Duodenal mucosa (tissue), 2 donors: Measurements from ENCODE around the gene PKD2L1.

Source experiments
- H3K27ac ChIP-seq: one replicate; pipeline ENCODE4 v1.7.0; 2013; ENCODE audit warnings: low read depth, low read length
- H3K27me3 ChIP-seq, 2 donors: one replicate each; pipeline ENCODE4 v1.7.0; 2013; ENCODE audit warnings: low read length in 2 of 2, control low read depth in 1 of 2; ENCODE audit not compliant: insufficient read depth in 2 of 2, control insufficient read depth in 1 of 2
- H3K36me3 ChIP-seq, 2 donors: one replicate each; pipeline ENCODE4 v1.7.0; 2013; ENCODE audit warnings: low read length in 2 of 2, control low read depth in 1 of 2; ENCODE audit not compliant: insufficient read depth in 2 of 2, control insufficient read depth in 1 of 2
- H3K4me1 ChIP-seq, 2 donors: one replicate each; pipeline ENCODE4 v1.7.0; 2013; ENCODE audit warnings: low read length in 2 of 2, control low read depth in 1 of 2; ENCODE audit not compliant: insufficient read depth in 2 of 2, control insufficient read depth in 1 of 2
- H3K4me3 ChIP-seq, 2 donors: one replicate each; pipeline ENCODE4 v1.7.0; 2013; ENCODE audit warnings: low read length in 2 of 2, low read depth in 1 of 2
- H3K9ac ChIP-seq, 2 donors: one replicate each; pipeline ENCODE4 v1.7.0; 2013; ENCODE audit warnings: low read length in 2 of 2, low read depth in 1 of 2
- H3K9me3 ChIP-seq, 2 donors: one replicate each; pipeline ENCODE4 v1.7.0; 2013; ENCODE audit warnings: low read length in 2 of 2, control low read depth in 1 of 2; ENCODE audit not compliant: control insufficient read depth in 1 of 2

Gene PKD2L1

DNA sequence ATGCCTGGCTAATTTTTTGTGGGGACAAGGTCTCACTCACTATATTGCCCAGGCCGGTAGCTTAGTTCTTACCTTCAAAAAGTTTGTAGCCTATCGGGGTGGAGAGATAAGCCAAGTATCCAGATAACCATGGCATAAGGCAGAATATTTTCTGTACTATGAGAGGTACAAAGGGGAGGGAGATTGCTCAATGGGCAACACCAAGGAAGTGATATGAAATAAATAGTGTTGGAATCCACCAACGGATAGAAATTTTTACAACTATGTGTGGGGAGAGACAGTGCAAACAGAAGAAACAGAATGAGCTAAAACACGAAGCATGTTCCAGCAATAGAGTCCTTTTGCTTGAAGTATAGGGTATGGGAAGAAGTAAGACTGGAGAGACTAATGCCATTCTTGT lies 25.1 kb upstream of the PKD2L1 start:
- no peaks in the 10 kb centered on the region for H3K27me3 ChIP-seq
- no peak overlapping the region for H3K27ac ChIP-seq
- H3K9ac ChIP-seq: no peak overlapping the region
- no peak overlapping the region for H3K4me3 ChIP-seq
- peaks cover 3 to 67% of the 10 kb centered on the region in 2 donors for H3K36me3 ChIP-seq
- H3K4me1 ChIP-seq: peaks cover 16% of the 10 kb centered on the region in 2 donors
- no peaks in the 10 kb centered on the region for H3K9me3 ChIP-seq

DNA sequence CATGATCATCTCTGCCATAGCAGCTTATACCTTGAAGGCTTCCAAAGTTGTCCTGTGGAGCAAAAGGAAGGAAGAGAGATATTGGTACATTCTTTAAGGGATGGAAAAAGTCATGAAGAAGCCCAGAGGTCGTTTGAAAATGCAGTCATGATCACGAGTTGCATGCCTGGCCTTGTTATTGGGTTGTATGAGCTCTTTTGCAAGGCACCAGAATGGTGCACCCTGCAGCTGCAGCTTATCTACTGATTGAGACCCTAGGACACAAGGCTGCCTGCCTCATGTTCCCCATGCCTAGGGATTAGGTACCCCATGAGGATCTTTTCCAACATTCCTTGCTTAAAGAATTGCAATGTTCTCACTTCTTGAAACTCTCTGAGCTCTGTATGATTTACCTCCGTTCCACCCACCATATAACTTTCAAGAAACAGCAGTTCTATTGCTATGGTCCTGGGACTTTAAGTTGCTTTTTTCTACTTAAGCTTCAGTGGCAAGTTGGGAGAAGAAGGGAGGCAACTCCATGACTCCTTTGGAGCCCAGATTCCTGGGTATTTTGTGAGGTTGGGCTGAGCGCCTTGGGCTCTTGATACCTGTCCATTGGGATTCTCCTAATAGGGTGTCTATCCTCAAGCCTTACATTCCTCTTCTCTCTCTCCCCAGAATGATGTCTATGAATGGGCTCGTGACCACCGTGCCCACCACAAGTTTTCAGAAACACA lies 23.9 kb upstream of the PKD2L1 start:
- H3K9me3 ChIP-seq: no peaks in the 10 kb centered on the region
- no peaks in the 10 kb centered on the region for H3K27me3 ChIP-seq
- peaks cover 7 to 71% of the 10 kb centered on the region in 2 donors for H3K36me3 ChIP-seq
- no peak overlapping the region for H3K4me3 ChIP-seq
- no peak overlapping the region for H3K27ac ChIP-seq
- H3K9ac ChIP-seq: no peak overlapping the region
- H3K4me1 ChIP-seq: peaks cover 14 to 15% of the 10 kb centered on the region in 2 donors

DNA sequence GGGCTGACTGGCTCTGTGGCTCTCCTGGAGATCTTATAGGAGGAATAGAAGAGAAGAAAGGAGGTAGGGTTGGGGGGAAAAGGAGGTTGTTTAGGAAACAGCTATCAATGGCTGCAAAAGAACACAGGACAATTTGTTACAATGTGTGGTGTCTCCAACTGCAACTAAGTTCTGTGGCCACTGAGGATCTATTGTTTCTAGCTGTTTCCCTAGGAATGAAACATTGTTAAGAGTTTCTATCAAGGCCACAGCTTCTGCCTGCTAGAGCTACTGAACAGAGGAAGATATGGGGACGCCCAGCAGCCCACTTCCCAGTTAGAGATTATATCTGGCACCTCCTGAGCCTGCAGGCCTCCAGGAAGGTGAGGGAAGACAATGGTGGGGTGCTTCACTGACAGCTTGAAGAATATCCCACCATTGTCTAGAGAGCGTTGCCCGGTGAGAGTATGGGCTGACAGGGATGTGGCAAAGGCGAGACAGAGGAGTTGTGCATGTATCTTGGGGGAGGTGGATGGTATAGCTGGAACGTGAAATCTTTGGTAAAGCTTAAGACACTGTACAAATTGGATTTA lies 21.0 kb upstream of the PKD2L1 start:
- Histone ChIP-seq H3K27me3 (no peaks in the 10 kb centered on the region), H3K9ac (no peak overlapping the region), H3K4me1 (peaks cover 25 to 27% of the 10 kb centered on the region in 2 donors), H3K9me3 (no peaks in the 10 kb centered on the region), H3K36me3 (peaks cover 7 to 57% of the 10 kb centered on the region in 2 donors), H3K27ac (no peak overlapping the region), H3K4me3 (no peak overlapping the region)

DNA sequence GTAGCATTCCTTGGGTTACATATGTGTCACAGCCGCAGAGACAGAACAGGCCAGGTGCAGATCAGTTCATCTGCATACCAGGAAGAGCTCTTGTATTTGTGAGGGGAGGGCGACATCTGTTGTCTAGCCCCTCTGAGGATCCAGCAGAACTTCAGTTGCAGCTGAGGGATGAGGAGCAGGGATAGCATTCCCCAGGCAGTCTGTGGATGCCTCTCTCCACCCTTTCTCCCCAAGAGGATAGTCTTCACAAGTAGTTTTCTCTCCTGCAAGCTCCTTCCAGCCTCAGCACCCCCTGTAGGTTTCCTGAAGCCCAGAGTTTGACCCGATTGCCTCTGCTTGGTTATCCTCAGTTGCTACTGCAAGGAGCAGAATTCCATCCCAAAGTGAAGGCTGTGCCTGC lies 19.6 kb upstream of the PKD2L1 start:
- no peaks in the 10 kb centered on the region for H3K27me3 ChIP-seq
- H3K4me3 ChIP-seq: peak overlapping the region; percentile 15 to 40
- peaks cover 7 to 45% of the 10 kb centered on the region in 2 donors for H3K36me3 ChIP-seq
- no peak overlapping the region for H3K9ac ChIP-seq
- H3K4me1 ChIP-seq: peaks cover 25 to 30% of the 10 kb centered on the region in 2 donors
- no peaks in the 10 kb centered on the region for H3K9me3 ChIP-seq
- no peak overlapping the region for H3K27ac ChIP-seq

DNA sequence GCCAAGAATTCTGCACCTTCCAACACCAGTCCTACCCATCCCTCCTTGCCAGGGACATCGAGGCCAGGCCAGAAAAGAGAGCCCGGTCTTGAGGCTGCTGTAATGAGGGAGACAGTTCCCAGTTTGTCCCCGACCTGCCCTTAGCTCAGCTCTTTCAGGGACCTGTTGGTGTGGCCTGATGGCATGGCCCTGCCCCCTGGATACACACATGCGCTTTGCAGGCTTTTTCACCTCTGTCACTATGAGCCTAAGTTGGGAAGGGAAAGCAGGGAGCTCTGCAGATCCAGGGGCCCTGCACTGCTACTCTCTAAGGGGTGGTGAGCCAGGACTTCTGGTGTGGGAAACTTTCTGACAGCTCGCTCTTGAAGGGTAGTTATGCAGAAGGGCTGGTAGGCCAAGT lies 19.1 kb upstream of the PKD2L1 start:
- no peaks in the 10 kb centered on the region for H3K9me3 ChIP-seq
- no peaks in the 10 kb centered on the region for H3K27me3 ChIP-seq
- H3K4me1 ChIP-seq: peaks cover 25 to 30% of the 10 kb centered on the region in 2 donors
- H3K4me3 ChIP-seq: peak overlapping the region; percentile 15 to 24
- H3K36me3 ChIP-seq: peaks cover 7 to 39% of the 10 kb centered on the region in 2 donors
- H3K27ac ChIP-seq: no peak overlapping the region
- no peak overlapping the region for H3K9ac ChIP-seq

DNA sequence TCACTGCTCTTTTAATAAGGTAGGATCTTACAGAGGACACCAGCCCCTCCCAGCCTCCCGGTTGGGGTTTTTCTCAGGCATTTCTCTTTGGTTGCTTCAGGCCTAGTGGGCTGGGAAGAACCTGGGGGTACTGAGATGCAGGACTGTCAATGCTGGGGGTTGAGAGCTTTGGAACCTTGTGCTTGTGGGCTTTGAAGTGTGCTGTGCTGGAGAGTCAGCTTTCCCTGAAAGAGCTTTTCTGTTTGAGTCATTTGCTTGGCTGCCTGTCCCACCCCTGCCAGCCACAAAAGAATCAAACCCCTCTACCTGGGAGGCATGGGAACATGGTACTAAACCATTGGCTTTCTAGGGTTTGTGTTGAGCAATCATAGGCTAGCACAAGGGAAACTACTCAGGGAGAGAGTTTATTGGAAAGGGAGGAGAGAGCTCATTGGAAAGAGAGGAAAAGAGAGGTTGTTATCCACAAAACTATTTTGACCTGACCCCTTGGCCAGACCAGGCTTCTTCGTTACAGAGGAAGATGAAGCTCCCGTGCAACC lies 18.4 kb upstream of the PKD2L1 start:
- H3K4me1 ChIP-seq: peaks cover 25 to 30% of the 10 kb centered on the region in 2 donors
- no peak overlapping the region for H3K27ac ChIP-seq
- H3K4me3 ChIP-seq: peak overlapping the region; percentile 72 to 78
- H3K9me3 ChIP-seq: no peaks in the 10 kb centered on the region
- H3K36me3 ChIP-seq: peaks cover 7 to 33% of the 10 kb centered on the region in 2 donors
- H3K9ac ChIP-seq: no peak overlapping the region
- H3K27me3 ChIP-seq: no peaks in the 10 kb centered on the region

DNA sequence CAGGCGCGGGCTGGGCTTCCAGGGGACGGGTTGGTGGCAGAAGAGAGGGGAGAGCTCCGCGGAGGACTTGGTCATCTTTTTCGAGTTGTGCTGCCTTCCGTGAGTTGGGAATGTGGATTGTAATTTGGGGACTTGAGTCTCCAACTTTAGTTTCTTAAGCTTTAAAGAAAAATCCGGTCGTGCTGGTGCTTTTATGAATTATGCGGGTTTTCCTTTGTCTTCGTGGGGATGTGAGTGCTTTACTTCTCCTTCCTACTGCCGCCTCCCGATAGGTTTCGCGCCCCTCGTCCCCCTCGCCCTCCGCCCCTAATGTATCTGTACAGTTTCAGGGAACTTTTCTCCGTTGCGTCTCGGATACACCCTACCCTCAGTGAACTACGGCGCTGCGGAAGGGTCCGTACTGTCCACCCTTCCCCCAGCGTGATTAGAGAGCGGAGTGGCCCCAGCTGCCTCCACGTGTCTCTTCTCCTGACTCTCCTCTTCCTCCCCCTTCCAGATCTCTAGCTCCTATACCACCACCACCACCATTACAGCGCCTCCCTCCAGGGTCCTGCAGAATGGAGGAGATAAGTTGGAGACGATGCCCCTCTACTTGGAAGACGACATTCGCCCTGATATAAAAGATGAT lies 17.7 kb upstream of the PKD2L1 start:
- H3K4me3 ChIP-seq: peak overlapping the region; percentile 72 to 78
- H3K27ac ChIP-seq: no peak overlapping the region
- H3K9me3 ChIP-seq: no peaks in the 10 kb centered on the region
- peaks cover 7 to 29% of the 10 kb centered on the region in 2 donors for H3K36me3 ChIP-seq
- no peaks in the 10 kb centered on the region for H3K27me3 ChIP-seq
- peaks cover 25 to 30% of the 10 kb centered on the region in 2 donors for H3K4me1 ChIP-seq
- peak overlapping the region; percentile 49 to 80 for H3K9ac ChIP-seq

DNA sequence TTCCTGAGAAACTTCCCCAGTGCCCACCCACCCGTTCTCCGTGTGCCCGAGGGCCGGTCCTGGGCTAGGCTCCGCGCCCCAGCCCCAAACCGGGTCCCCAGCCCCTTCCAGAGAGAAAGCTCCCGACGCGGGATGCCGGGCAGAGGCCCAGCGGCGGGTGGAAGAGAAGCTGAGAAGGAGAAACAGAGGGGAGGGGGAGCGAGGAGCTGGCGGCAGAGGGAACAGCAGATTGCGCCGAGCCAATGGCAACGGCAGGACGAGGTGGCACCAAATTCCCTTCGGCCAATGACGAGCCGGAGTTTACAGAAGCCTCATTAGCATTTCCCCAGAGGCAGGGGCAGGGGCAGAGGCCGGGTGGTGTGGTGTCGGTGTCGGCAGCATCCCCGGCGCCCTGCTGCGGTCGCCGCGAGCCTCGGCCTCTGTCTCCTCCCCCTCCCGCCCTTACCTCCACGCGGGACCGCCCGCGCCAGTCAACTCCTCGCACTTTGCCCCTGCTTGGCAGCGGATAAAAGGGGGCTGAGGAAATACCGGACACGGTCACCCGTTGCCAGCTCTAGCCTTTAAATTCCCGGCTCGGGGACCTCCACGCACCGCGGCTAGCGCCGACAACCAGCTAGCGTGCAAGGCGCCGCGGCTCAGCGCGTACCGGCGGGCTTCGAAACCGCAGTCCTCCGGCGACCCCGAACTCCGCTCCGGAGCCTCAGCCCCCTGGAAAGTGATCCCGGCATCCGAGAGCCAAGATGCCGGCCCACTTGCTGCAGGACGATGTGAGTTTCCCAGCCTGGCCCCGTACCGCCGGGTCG lies 16.9 kb upstream of the PKD2L1 start, which contains the start of gene SCD:
Gene SCD, plus strand, starts transcription at position 469 of the 803 bp plus-strand sequence. Its CDS starts 272 bp downstream, at position 741.
- peak within 1 kb of the TSS; percentile 49 to 80 for H3K9ac ChIP-seq
- no peak within 1 kb of the TSS for H3K27ac ChIP-seq
- H3K9me3 ChIP-seq: no peaks in the 10 kb centered on the region
- H3K36me3 ChIP-seq: peaks cover 4 to 22% of the 10 kb centered on the region in 2 donors
- no peaks in the 10 kb centered on the region for H3K27me3 ChIP-seq
- H3K4me3 ChIP-seq: peak within 1 kb of the TSS; percentile 72 to 78
- H3K4me1 ChIP-seq: peaks cover 25 to 30% of the 10 kb centered on the region in 2 donors

DNA sequence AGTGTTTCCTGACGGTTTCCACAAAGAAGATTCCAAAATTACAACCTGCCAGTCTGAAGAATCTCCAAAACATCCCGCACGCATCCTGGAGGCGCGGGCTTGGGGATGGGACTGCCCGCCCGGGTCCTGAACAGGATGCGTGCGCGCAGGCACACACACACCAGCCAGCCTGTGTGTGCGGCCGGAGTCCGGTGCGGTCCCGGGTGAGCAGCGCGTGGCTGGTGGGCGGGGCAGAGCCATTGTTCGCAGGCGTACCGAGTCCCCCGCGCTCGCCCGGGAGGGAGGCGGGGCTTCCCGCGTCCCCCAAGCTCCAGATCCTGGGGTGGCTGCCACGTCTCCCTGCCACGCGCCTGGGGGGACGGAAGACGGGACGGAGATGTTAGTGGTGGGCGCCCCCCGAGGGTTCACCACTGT lies 16.3 kb upstream of the PKD2L1 start:
- H3K27me3 ChIP-seq: no peaks in the 10 kb centered on the region
- peaks cover 26 to 30% of the 10 kb centered on the region in 2 donors for H3K4me1 ChIP-seq
- H3K9ac ChIP-seq: peak overlapping the region; percentile 49 to 51
- H3K27ac ChIP-seq: no peak overlapping the region
- no peaks in the 10 kb centered on the region for H3K9me3 ChIP-seq
- peaks cover 4 to 16% of the 10 kb centered on the region in 2 donors for H3K36me3 ChIP-seq
- H3K4me3 ChIP-seq: peak overlapping the region; percentile 72 to 78
